PC-3 (cell line): ENCODE measurements around the gene BRI3. TPM values are rescaled to one million over a fixed set of nuclear protein-coding genes. Genes with fewer than 3 reads are reported as not detected.
A peak's percentile ranks its signal among the peaks of the same experiment; 100 is the strongest.

Experiments used
- ATAC-seq: fragments of 200-7000 bp; cut with Tn5 transposase; 2 replicates; pipeline ENCODE4 v1.9.1; 2020; ENCODE audit warnings: mild to moderate bottlenecking, moderate library complexity
- BruUV-seq: library from RNA; stranded (reverse); fragments of 400-500 nt; replicated peaks from 2 replicates; lab custom pipeline; 2021; lab: Mats Ljungman, UMichigan
- CTCF ChIA-PET: fragments of 300-600 bp; sonication (Branson Sonifier 250); formaldehyde crosslinking; loops from one replicate; lab custom pipeline; 2022; ENCODE audit warnings: antibody characterized with exemption; lab: Charles Lee
- POLR2A ChIA-PET: fragments of 300-600 bp; sonication (Branson Sonifier 250); formaldehyde crosslinking; loops from one replicate; lab custom pipeline; 2022; ENCODE audit warnings: antibody characterized with exemption; ENCODE audit not compliant: unreplicated experiment; lab: Charles Lee
- DNase-seq: peaks from one replicate; pipeline ENCODE4 v3.0.0-alpha.2; 2015
- H2AFZ ChIP-seq: fragments of 300-600 bp; sonication (generic); 2 replicates; pipeline ENCODE4 v1.6.0; 2016; ENCODE audit warnings: antibody characterized with exemption, low read length
- H3F3A ChIP-seq: fragments of 300-600 bp; sonication (generic); one replicate; pipeline ENCODE4 v1.6.0; 2017; ENCODE audit warnings: antibody characterized with exemption, low read length, control low read depth, mild to moderate bottlenecking; ENCODE audit not compliant: unreplicated experiment
- H3K27ac ChIP-seq: fragments of 300-600 bp; sonication (generic); 2 replicates; pipeline ENCODE4 v1.5.1; 2016; ENCODE audit warnings: mild to moderate bottlenecking, low read length
- H3K27me3 ChIP-seq: fragments of 300-600 bp; sonication (generic); 2 replicates; pipeline ENCODE4 v1.6.1; 2016; ENCODE audit warnings: low read length, mixed read lengths
- H3K36me3 ChIP-seq: fragments of 300-600 bp; sonication (generic); 2 replicates; pipeline ENCODE4 v1.6.1; 2016; ENCODE audit warnings: low read depth, mixed run types, low read length, mixed read lengths
- H3K4me1 ChIP-seq: fragments of 300-600 bp; sonication (generic); 2 replicates; pipeline ENCODE4 v1.5.1; 2016; ENCODE audit warnings: low read length; ENCODE audit not compliant: insufficient read depth
- H3K4me2 ChIP-seq: fragments of 300-600 bp; sonication (generic); 2 replicates; pipeline ENCODE4 v1.6.0; 2016; ENCODE audit warnings: low read length
- H3K4me3 ChIP-seq: fragments of 300-600 bp; sonication (generic); 2 replicates; pipeline ENCODE4 v1.5.1; 2016; ENCODE audit warnings: mild to moderate bottlenecking, low read length, mixed read lengths
- H3K79me2 ChIP-seq: fragments of 300-600 bp; sonication (generic); 2 replicates; pipeline ENCODE4 v1.6.1; 2017; ENCODE audit warnings: low read length, mixed read lengths
- H3K9ac ChIP-seq: fragments of 300-600 bp; sonication (generic); 2 replicates; pipeline ENCODE4 v1.6.0; 2016; ENCODE audit warnings: mild to moderate bottlenecking, low read length
- H3K9me2 ChIP-seq: fragments of 300-600 bp; sonication (generic); replicated peaks from 2 replicates; pipeline ENCODE4 v1.6.1; 2016; ENCODE audit warnings: mixed run types, low read length, mixed read lengths
- H3K9me3 ChIP-seq: fragments of 300-600 bp; sonication (generic); 2 replicates; pipeline ENCODE4 v1.6.1; 2016; ENCODE audit warnings: low read length, mixed read lengths
- H4K20me1 ChIP-seq: fragments of 300-600 bp; sonication (generic); 2 replicates; pipeline ENCODE4 v1.6.1; 2016; ENCODE audit warnings: low read length, mixed read lengths
- CTCF ChIP-seq: fragments of 300-600 bp; sonication (generic); conservative IDR thresholded peaks from 2 replicates; pipeline ENCODE4 v1.5.1; 2017; ENCODE audit warnings: antibody characterized with exemption, low read depth, mild to moderate bottlenecking, low read length
- EZH2 ChIP-seq: fragments of 300-600 bp; sonication (generic); IDR thresholded peaks from one replicate; pipeline ENCODE4 v1.6.1; 2017; ENCODE audit warnings: antibody characterized with exemption, mild to moderate bottlenecking, low read length; ENCODE audit not compliant: unreplicated experiment
- EZH2phosphoT487 ChIP-seq: fragments of 300-600 bp; sonication (generic); IDR thresholded peaks from 2 replicates; pipeline ENCODE4 v1.6.1; 2018; ENCODE audit warnings: mild to moderate bottlenecking, antibody characterized with exemption, low read length, borderline replicate concordance
- intact Hi-C: fragments of 100-400 bp; cut with micrococcal nuclease; formaldehyde crosslinking; loops from 2 replicates; pipeline ENCODE4 v1.9.0; 2023
- total RNA-seq: library from RNA; depleted of rRNA; stranded (reverse); fragments of >200 nt; gene quantifications from 2 replicates; pipeline ENCODE4 v1.2.3, GENCODE V29; 2014

The BRI3 gene
- total RNA-seq, 1 experiment from 2014 or later: 55.0 TPM

- H3K27me3 ChIP-seq: no peaks in the 10 kb centered on the region
- no peaks in the 10 kb centered on the region for H3K9me3 ChIP-seq
- CTCF ChIA-PET: no interaction called here
- intact Hi-C loops: no loop called here
- no peaks in the 10 kb centered on the region for H4K20me1 ChIP-seq
- H3K9me2 ChIP-seq: no peaks in the 10 kb centered on the region
- no peaks in the 10 kb centered on the region for H3K36me3 ChIP-seq
- no peak overlapping the region for H3K27ac ChIP-seq
- no peaks in the 10 kb centered on the region for H3K4me1 ChIP-seq
- no peak for ATAC-seq
- no peak for DNase-seq
- H3K4me2 ChIP-seq: no peak overlapping the region
- H3K4me3 ChIP-seq: no peak overlapping the region
- H3K79me2 ChIP-seq: no peaks in the 10 kb centered on the region
- BruUV-seq: no TSS peak
- no peak overlapping the region for H2AFZ ChIP-seq
- TF ChIP-seq CTCF: no peak
- TF ChIP-seq EZH2phosphoT487: no peak
- no peak for TF ChIP-seq EZH2
- no peak overlapping the region for H3K9ac ChIP-seq
- H3F3A ChIP-seq: no peaks in the 10 kb centered on the region
- POLR2A ChIA-PET: no interaction called here
These were observed 43.4 kb upstream of the BRI3 start for GRCh38 chr7:98238076-98238475.

- no peaks in the 10 kb centered on the region for H3F3A ChIP-seq
- no peaks in the 10 kb centered on the region for H3K27me3 ChIP-seq
- no peaks in the 10 kb centered on the region for H3K36me3 ChIP-seq
- ChIA-PET POLR2A (no interaction called here), CTCF (no interaction called here)
- ATAC-seq: peak; percentile 35; the same call in 1 of the 2 replicates
- H3K4me1 ChIP-seq: no peaks in the 10 kb centered on the region
- H2AFZ ChIP-seq: no peak overlapping the region
- H3K4me2 ChIP-seq: no peak overlapping the region
- no peak overlapping the region for H3K27ac ChIP-seq
- no peaks in the 10 kb centered on the region for H3K9me3 ChIP-seq
- no peaks in the 10 kb centered on the region for H4K20me1 ChIP-seq
- no peaks in the 10 kb centered on the region for H3K79me2 ChIP-seq
- H3K4me3 ChIP-seq: no peak overlapping the region
- no peak for DNase-seq
- no peaks in the 10 kb centered on the region for H3K9me2 ChIP-seq
- no peak overlapping the region for H3K9ac ChIP-seq
- no TSS peak for BruUV-seq
- intact Hi-C loops: no loop called here
- TF ChIP-seq EZH2phosphoT487 (no peak), CTCF (no peak), EZH2 (no peak)
These were observed 42.5 kb upstream of the BRI3 start for GRCh38 chr7:98238976-98239375.

- ChIA-PET POLR2A (no interaction called here), CTCF (no interaction called here)
- Histone ChIP-seq H3K27me3 (no peaks in the 10 kb centered on the region), H4K20me1 (no peaks in the 10 kb centered on the region), H3K79me2 (no peaks in the 10 kb centered on the region), H3K4me3 (no peak overlapping the region), H3K36me3 (no peaks in the 10 kb centered on the region), H3K9me3 (no peaks in the 10 kb centered on the region), H3F3A (no peaks in the 10 kb centered on the region), H3K4me2 (no peak overlapping the region), H3K27ac (no peak overlapping the region), H2AFZ (no peak overlapping the region), H3K4me1 (no peaks in the 10 kb centered on the region), H3K9me2 (no peaks in the 10 kb centered on the region), H3K9ac (no peak overlapping the region)
- DNase-seq: peak; percentile 60
- peak; percentile 74 for ATAC-seq
- TF ChIP-seq EZH2 (no peak), CTCF (peak; percentile 84)
- BruUV-seq: no TSS peak
- intact Hi-C loops: no loop called here
These were observed 40.4 kb upstream of the BRI3 start for GRCh38 chr7:98240961-98241673.
